ENCODE results near the gene PRR29.

GRCh38 chr17:63983320-63983719, 14.8 kb upstream of the PRR29 start:
- TF ChIP-seq CTCF (conservative IDR thresholded peaks at IDR 0.05; ENCODE audit: low read depth, low read length) = no peak
- TF ChIP-seq EZH2 (IDR thresholded peaks at IDR 0.05; ENCODE audit: borderline replicate concordance, low read depth, low read length, poor library complexity, severe bottlenecking) = no peak
